Measurements from ENCODE around the gene UBE2E1.
"Not testable (repeated sequence)": the region's sequence is repeated elsewhere in the genome, so short reads cannot be mapped to it uniquely, and the experiment has no call there.

UBE2E1 gene

DNA sequence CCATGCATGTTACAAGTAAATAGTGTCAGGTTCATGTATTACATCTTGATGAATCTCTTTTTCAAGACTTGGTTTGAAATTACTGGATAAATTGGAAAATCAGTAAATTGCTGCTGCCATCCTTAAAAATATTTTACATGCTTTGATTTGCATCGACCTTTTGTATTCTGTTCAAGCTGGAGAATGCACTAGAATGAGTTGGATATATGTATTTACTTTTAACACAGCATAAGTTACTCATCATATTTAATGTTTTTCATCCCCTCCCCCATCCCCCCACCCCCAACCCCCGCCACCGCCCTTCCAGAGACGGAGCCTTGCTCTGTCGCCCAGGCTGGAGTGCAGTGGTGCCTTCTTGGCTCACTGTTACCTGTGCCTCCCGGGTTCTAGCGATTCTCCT lies 16.8 kb downstream of the UBE2E1 start:
- DNase-seq: no peak

GRCh38 chr3:23823620-23824019 lies 17.9 kb downstream of the UBE2E1 start:
- no peak for DNase-seq

DNA sequence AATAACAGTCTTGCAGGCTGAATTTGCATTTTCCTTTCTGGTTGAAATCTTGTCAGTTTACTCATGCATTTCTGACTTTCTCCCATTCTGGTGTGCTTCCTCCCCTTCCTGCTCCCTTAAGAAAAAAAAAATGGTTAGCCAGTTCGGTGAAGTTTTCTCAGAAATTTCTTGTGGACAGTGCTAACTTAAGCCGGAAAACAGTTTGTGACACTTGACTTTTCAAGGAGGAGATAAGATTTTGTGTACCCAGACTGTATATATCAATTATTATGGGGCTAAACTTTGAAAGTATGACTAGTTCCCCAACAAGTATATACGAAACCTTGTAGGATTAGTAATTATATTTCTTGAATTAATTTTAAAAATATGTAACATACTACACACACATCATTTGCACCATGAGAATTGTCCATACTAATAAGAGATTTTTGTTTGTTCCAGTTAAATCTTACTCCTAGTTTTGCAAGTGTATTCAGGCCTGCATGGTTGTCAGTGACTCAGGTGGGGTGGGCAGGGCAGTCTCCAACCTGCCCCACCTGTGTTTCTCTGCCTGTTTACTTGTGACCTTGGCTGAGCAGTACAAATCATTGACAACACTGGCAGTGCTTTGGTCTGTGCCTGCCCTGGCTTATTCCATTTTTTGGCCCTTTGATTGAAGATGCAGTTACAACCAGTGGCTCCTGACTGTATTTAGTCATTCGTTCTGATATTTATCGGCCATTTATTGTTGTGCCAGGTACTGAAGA lies 19.1 kb downstream of the UBE2E1 start:
- no peak for DNase-seq

GRCh38 chr3:23825802-23826201 lies 20.0 kb downstream of the UBE2E1 start:
- DNase-seq: no peak

- DNase-seq: no peak
Measured at GRCh38 chr3:23826382-23827064, 20.8 kb downstream of the UBE2E1 start.

- DNase-seq: no peak
Measured at GRCh38 chr3:23829242-23829934, 23.6 kb downstream of the UBE2E1 start.

GRCh38 chr3:23830869-23831484 lies 25.2 kb downstream of the UBE2E1 start:
- DNase-seq: no peak

- no peak for DNase-seq
Measured at GRCh38 chr3:23831517-23832394, 26.0 kb downstream of the UBE2E1 start.

GRCh38 chr3:23832523-23832922 lies 26.8 kb downstream of the UBE2E1 start:
- DNase-seq: no peak

GRCh38 chr3:23834082-23834870 lies 28.5 kb downstream of the UBE2E1 start:
- no peak for DNase-seq

DNA sequence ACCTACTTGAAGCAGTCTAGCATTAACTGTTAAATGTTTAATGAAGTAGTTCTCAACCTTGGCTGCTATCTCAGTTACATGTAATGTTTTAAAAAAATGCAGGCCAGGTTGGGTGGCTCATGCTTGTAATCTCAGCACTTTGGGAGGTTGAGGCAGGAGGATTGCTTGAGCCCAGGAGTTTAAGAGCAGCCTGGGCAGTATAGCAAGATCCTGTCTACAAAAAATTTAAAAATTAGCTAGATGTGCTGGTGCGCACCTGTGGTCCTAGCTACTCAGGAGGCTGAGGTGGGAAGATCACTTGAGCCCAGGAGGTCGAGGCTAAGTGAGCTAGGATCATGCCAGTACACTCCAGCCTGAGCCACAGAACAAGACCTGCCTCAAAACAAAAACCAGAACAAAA lies 29.3 kb downstream of the UBE2E1 start:
- DNase-seq: no peak

DNA sequence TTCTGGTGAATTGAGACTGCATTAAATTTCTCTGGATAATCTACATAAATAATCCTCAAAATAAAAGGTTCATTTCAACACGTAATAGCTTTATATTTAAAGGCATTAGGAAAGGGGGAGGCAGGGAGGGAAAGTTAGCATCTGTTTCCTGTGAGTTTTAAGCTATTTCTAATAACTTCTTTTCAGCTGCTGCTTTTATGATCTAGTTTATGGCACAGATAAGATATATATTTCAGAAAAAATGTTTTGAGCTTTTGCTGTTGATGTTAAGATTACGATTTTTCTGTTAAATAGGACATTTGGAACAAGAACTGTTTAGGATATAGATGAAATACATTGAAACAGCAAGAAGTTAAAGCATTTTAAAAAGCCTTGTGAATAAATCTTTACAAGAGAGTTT lies 30.0 kb downstream of the UBE2E1 start:
- DNase-seq: no peak

- no peak for DNase-seq
Measured at GRCh38 chr3:23836536-23837230, 30.9 kb downstream of the UBE2E1 start.

DNA sequence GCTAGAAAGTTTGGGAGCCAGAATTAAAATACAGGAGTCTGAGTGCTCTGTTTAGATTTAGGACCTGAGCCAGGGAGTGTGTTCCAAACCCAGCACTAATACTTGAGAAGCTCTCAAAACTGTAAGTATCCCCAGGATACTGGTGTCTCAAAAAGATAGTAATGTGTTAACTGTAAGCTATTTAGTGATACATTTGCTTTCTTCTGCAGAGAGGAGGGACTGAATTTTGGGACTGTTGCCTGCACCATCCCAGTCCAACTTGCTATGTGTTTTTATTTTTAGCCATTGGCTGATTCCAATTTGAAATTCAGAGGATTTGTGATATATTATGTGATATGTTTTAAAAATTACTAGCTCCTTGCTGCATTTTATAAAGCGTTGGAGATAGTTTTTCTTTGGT lies 31.5 kb downstream of the UBE2E1 start:
- no peak for DNase-seq

DNA sequence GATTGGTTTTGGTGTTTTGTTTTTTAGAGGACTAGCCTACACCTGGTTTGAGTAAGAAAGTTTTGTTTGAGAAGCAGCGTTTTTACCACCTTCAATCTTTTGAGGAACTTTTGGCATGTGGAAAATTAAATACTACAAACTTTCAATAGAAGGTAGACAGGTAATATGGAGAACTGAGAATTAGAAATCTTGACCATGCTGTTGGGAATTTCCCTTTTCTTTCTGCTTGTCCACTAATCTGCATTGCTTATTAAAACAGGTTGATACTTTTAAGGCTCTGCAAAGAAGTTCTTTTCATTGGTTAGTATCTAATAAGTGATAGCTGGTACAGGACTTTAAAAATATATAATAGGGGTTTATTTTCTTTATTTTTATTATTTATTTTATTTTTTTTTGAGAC lies 31.9 kb downstream of the UBE2E1 start:
- no peak for DNase-seq

- no peak for DNase-seq
Measured at GRCh38 chr3:23840521-23840920, 34.8 kb downstream of the UBE2E1 start.

DNA sequence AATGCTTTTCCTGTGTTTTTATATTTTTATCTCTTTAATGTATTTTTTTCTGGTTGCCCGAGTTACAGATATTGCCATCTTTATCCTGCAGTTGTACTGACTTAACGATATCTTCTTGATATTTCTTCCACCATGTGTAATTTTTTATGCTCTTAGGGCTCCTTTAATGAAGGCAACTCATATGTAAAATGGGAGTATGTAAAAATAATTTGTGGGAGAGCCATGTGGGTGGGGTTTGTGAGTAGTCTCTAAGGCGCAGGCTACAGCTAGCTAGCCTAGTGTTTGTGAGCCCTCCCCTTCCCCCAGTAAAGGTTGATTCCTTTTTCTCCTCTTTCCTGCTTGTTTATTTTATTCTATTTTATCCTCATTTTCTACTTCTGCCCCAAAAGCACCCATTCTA lies 38.1 kb downstream of the UBE2E1 start:
- DNase-seq: no peak

GRCh38 chr3:23845326-23846216 lies 39.8 kb downstream of the UBE2E1 start:
- DNase-seq: no peak

DNA sequence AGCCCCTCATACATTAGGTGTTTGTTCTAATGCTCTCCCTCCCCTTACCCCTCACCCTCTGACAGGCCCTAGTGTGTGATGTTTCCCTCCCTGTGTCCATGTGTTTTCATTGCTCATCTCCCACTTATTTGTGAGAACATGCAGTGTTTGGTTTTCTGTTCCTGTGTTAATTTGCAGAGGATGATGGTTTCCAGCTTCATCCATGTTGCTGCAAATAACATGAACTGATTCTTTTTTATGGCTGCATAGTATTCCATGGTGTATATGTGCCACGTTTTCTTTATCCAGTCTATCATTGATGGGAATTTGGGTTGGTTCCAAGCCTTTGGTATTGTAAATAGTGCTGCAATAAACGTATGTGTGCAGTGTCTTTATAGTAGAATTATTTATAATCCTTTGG lies 43.7 kb downstream of the UBE2E1 start:
- DNase-seq: not testable (repeated sequence)

GRCh38 chr3:23856286-23856685 lies 50.5 kb downstream of the UBE2E1 start:
- DNase-seq: no peak
